ENCODE measurements around the gene TVP23A.

TVP23A gene

DNA sequence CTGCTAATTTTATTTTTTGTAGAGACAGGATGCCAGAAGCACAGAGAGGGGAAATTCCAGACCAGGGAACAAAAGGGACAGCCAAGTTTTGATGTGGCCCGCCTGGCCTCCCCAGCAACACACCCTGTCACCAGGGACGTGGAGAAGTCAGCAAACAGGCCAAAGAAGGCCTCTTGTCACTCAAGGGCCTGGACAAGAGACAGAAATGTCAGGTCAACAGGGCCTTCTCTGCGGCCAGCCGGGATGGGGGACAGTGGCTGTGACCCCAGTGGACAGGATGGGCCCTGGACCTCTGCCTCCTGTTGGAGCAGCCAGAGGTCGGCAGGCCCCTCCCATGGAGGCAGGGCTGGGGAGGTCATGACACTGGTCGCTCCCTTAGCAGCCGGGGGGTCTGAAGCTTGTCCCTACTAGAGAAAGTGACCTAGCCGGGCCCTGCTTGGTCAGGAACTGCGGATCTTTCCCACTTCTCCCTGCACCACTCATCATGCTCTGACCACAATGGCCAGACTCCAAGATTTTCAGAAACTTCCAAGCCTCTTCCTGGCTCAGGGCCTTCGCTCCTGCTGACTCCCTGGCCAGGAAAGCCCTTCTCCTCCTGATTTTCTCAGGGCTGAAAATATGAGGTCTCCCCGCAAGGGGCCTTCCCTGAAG is 9.2 kb upstream of the TVP23A start:
- Histone ChIP-seq H3K36me3 (ENCODE audit: control insufficient read depth, insufficient read depth, low read length) (no peaks in the 10 kb centered on the region), H3K9me3 (ENCODE audit: control insufficient read depth, low read length) (no peaks in the 10 kb centered on the region), H3K27ac (ENCODE audit: insufficient read depth, low read length, poor library complexity, severe bottlenecking) (no peak overlapping the region), H3K27me3 (replicated peaks; ENCODE audit: control insufficient read depth, insufficient read depth, low read length, poor library complexity, severe bottlenecking) (no peaks in the 10 kb centered on the region), H3K4me1 (ENCODE audit: control insufficient read depth, insufficient read depth, low read length, poor library complexity, severe bottlenecking) (no peaks in the 10 kb centered on the region), H3K4me3 (ENCODE audit: insufficient read depth, low read depth, low read length, poor library complexity, severe bottlenecking) (no peak overlapping the region)
- DNase-seq, result no peak

DNA sequence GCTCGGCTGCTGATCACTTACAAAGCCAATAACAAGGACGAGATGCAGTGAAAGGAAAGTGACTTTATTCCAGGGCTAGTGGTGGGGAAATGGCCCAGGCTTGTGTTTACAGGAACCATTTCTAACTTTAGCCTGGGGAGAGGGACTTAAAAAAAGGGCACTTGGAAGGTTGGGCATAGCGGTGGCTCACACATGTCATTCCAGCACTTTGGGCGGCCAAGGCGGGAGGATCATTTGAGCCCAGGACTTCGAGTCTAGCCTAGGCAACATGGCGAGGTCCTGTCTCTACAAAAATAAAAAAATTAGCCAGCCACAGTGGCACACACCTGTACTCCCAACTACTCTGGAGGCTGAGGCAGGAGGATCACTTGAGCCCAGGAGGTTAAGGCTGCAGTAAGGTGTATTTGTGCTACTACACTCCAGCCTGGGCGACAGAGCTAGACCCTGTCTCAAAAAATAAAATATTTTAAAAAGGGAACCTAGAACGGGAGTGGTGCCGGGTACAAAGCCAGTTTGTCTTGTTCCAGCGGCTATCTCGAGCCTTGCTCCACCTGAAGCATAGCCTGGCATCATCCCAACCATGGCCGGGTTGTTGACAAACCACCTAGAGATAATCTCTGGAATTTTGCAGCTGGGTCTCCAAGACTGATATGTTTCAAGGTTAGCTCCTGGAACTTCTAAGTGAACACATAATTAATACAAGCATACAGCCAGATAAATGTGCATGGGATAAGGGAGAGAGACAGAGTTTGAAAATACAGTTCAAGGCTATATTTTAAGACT is 5.7 kb upstream of the TVP23A start:
- no peaks in the 10 kb centered on the region for H3K9me3 ChIP-seq (ENCODE audit: control insufficient read depth, low read length)
- no peak for DNase-seq

DNA sequence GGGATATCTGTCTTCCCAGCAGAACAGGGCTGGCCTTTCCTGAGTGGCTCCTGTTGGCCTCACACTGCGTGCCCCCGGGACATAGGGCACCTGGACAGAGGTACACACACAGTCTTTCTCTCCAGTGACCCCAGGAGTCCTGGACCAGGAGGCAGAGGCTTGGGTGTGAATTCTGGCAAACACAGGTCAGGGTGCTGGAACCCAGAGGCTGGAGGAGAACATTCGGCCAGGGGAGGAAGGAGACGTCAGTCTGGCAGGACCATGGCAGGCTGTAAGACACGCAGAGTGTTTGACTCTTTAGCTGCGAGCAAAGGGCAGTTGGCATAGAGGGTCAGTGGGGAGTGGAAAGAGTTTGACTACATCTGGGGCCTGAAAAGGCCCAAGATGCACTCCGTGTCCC is 4.1 kb upstream of the TVP23A start:
- H3K27ac ChIP-seq (ENCODE audit: insufficient read depth, low read length, poor library complexity, severe bottlenecking), result no peak overlapping the region
- DNase-seq, result no peak
- H3K27me3 ChIP-seq (replicated peaks; ENCODE audit: control insufficient read depth, insufficient read depth, low read length, poor library complexity, severe bottlenecking), result no peaks in the 10 kb centered on the region
- H3K9me3 ChIP-seq (ENCODE audit: control insufficient read depth, low read length), result no peaks in the 10 kb centered on the region
- no peaks in the 10 kb centered on the region for H3K4me1 ChIP-seq (ENCODE audit: control insufficient read depth, insufficient read depth, low read length, poor library complexity, severe bottlenecking)
- no peak overlapping the region for H3K4me3 ChIP-seq (ENCODE audit: insufficient read depth, low read depth, low read length, poor library complexity, severe bottlenecking)
- no peaks in the 10 kb centered on the region for H3K36me3 ChIP-seq (ENCODE audit: control insufficient read depth, insufficient read depth, low read length)

More for the DNA sequence above, 5.7 kb upstream of the TVP23A start:
- H3K27ac ChIP-seq (ENCODE audit: insufficient read depth, low read length, poor library complexity, severe bottlenecking), result no peak overlapping the region
- no peaks in the 10 kb centered on the region for H3K27me3 ChIP-seq (replicated peaks; ENCODE audit: control insufficient read depth, insufficient read depth, low read length, poor library complexity, severe bottlenecking)
- H3K4me1 ChIP-seq (ENCODE audit: control insufficient read depth, insufficient read depth, low read length, poor library complexity, severe bottlenecking), result no peaks in the 10 kb centered on the region
- no peak overlapping the region for H3K4me3 ChIP-seq (ENCODE audit: insufficient read depth, low read depth, low read length, poor library complexity, severe bottlenecking)
- H3K36me3 ChIP-seq (ENCODE audit: control insufficient read depth, insufficient read depth, low read length), result no peaks in the 10 kb centered on the region

DNA sequence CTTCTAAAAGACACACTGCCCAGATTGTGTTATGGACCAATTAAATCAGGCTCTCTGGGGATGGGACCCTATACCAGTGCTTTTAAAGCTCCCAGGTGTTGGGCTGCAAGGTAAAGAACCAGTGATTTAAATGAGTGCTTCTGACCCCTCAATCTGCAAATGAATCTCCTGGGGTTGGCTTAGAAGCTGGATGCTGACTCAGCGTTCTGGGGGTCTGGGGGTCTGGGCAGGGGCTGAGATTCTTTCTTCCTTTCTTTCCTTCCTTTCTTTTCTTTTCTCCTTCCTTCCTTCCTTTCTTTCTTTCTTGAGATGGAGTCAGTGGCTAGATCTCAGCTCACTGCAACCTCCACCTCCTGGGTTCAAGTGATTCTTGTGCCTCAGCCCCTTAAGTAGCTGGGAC is 2.0 kb upstream of the TVP23A start:
- no peaks in the 10 kb centered on the region for H3K36me3 ChIP-seq (ENCODE audit: control insufficient read depth, insufficient read depth, low read length)
- H3K4me1 ChIP-seq (ENCODE audit: control insufficient read depth, insufficient read depth, low read length, poor library complexity, severe bottlenecking), result no peaks in the 10 kb centered on the region
- H3K27me3 ChIP-seq (replicated peaks; ENCODE audit: control insufficient read depth, insufficient read depth, low read length, poor library complexity, severe bottlenecking), result no peaks in the 10 kb centered on the region
- DNase-seq, result no peak
- no peaks in the 10 kb centered on the region for H3K9me3 ChIP-seq (ENCODE audit: control insufficient read depth, low read length)
- H3K4me3 ChIP-seq (ENCODE audit: insufficient read depth, low read depth, low read length, poor library complexity, severe bottlenecking), result no peak overlapping the region
- H3K27ac ChIP-seq (ENCODE audit: insufficient read depth, low read length, poor library complexity, severe bottlenecking), result no peak overlapping the region

DNA sequence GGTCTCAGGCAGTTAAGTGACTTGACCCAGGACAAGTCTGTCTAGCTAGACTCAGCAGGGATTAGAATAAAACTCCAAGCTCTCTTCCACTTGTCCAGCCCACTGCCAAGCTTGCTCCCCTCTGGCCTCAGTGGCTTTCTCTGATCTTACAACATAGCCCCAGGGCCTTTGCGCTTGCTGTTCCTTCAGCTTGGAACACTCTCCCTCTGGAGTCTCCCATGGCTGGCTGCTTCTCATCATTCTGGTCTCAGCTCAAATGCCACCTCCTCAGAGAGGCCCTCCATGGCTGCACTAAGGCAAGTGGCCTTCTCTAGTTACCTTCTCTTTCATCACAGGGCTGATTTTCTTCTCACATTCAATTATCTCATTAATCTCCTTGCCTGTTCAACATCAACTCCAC is 1.1 kb downstream of the TVP23A start:
- Histone ChIP-seq H3K27ac (ENCODE audit: insufficient read depth, low read length, poor library complexity, severe bottlenecking) (no peak overlapping the region), H3K27me3 (replicated peaks; ENCODE audit: control insufficient read depth, insufficient read depth, low read length, poor library complexity, severe bottlenecking) (no peaks in the 10 kb centered on the region), H3K4me1 (ENCODE audit: control insufficient read depth, insufficient read depth, low read length, poor library complexity, severe bottlenecking) (no peaks in the 10 kb centered on the region), H3K36me3 (ENCODE audit: control insufficient read depth, insufficient read depth, low read length) (no peaks in the 10 kb centered on the region), H3K4me3 (ENCODE audit: insufficient read depth, low read depth, low read length, poor library complexity, severe bottlenecking) (no peak overlapping the region), H3K9me3 (ENCODE audit: control insufficient read depth, low read length) (no peaks in the 10 kb centered on the region)
- no peak for DNase-seq

DNA sequence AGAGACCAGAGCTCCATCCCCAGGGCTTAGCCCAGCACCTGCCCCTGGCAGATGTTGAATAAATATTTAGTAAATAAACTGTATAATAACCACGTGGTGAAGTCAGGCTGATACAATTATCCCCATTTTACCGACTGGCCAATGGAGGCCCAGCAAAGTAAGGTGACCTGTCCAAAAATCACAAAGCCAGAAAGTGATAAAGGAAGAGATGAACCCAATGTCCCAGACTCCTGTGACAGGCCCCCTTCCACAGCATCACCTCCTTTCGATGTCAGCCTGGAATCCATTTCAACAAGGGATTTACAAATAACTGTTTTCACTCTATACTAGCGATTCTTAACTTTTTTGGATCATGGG is 5.5 kb downstream of the TVP23A start:
- no peaks in the 10 kb centered on the region for H3K27me3 ChIP-seq (replicated peaks; ENCODE audit: control insufficient read depth, insufficient read depth, low read length, poor library complexity, severe bottlenecking)
- H3K4me3 ChIP-seq (ENCODE audit: insufficient read depth, low read depth, low read length, poor library complexity, severe bottlenecking), result no peak overlapping the region
- DNase-seq, result no peak
- no peaks in the 10 kb centered on the region for H3K36me3 ChIP-seq (ENCODE audit: control insufficient read depth, insufficient read depth, low read length)
- no peak overlapping the region for H3K27ac ChIP-seq (ENCODE audit: insufficient read depth, low read length, poor library complexity, severe bottlenecking)
- H3K9me3 ChIP-seq (ENCODE audit: control insufficient read depth, low read length), result no peaks in the 10 kb centered on the region
- H3K4me1 ChIP-seq (ENCODE audit: control insufficient read depth, insufficient read depth, low read length, poor library complexity, severe bottlenecking), result no peaks in the 10 kb centered on the region

DNA sequence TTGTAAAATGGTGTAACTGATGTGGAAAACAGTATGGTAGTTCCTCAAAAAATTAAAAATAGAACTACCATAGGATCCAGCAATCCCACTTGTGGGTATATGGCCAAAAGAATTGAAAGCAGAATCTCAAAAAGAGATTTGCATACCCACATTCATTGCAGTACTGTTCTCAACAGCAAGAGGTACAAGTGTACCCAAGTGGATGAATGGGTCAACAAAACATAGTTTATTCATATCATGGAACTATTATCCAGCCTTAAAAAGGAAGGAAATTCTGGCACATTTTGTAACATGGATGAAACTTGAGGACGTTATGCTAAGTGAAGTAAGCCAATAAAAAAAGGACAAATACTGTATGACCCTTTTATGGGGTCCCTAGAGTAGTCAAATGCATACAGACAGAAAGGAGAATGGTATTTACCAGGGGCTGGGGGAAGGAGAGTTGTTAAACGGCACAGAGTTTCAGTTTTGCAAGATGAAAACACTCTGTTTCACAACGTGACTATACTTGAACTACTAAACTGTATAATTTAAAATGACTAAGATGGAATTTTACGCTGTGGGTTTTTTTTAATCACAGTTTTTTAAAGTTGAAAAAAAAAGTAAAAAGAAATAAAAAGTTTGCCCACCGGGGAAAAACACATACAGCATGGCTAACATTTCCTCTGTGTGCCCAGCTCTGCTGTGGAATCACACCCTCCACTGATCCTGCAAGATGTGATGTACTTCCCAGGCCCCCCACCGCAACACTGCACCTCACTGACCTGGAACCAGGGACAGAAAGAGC is 6.1 kb downstream of the TVP23A start:
- Histone ChIP-seq H3K4me1 (ENCODE audit: control insufficient read depth, insufficient read depth, low read length, poor library complexity, severe bottlenecking) (no peaks in the 10 kb centered on the region), H3K27ac (ENCODE audit: insufficient read depth, low read length, poor library complexity, severe bottlenecking) (no peak overlapping the region), H3K36me3 (ENCODE audit: control insufficient read depth, insufficient read depth, low read length) (no peaks in the 10 kb centered on the region), H3K27me3 (replicated peaks; ENCODE audit: control insufficient read depth, insufficient read depth, low read length, poor library complexity, severe bottlenecking) (no peaks in the 10 kb centered on the region), H3K4me3 (ENCODE audit: insufficient read depth, low read depth, low read length, poor library complexity, severe bottlenecking) (no peak overlapping the region), H3K9me3 (ENCODE audit: control insufficient read depth, low read length) (no peaks in the 10 kb centered on the region)
- no peak for DNase-seq

DNA sequence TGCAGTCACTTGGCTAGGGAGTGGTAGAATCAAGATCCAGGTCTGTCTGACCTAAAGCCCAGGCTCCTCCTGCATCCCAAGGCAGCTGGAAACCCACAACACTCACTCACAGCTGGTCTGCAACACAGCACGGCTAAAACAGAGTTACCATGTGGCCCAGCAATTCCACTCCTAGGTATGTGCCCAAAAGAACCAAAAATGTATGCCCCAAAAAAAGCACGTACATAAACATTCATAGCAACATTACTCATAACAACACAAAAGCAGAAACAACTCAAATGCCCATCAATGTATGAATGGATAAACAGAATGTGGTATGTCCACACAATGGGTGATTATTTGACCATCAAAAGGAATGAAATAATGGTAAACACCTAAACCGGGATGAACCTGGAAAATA is 8.9 kb downstream of the TVP23A start:
- Histone ChIP-seq H3K4me1 (ENCODE audit: control insufficient read depth, insufficient read depth, low read length, poor library complexity, severe bottlenecking) (no peaks in the 10 kb centered on the region), H3K36me3 (ENCODE audit: control insufficient read depth, insufficient read depth, low read length) (no peaks in the 10 kb centered on the region), H3K27ac (ENCODE audit: insufficient read depth, low read length, poor library complexity, severe bottlenecking) (no peak overlapping the region), H3K27me3 (replicated peaks; ENCODE audit: control insufficient read depth, insufficient read depth, low read length, poor library complexity, severe bottlenecking) (no peaks in the 10 kb centered on the region), H3K4me3 (ENCODE audit: insufficient read depth, low read depth, low read length, poor library complexity, severe bottlenecking) (no peak overlapping the region), H3K9me3 (ENCODE audit: control insufficient read depth, low read length) (no peaks in the 10 kb centered on the region)
- no peak for DNase-seq

DNA sequence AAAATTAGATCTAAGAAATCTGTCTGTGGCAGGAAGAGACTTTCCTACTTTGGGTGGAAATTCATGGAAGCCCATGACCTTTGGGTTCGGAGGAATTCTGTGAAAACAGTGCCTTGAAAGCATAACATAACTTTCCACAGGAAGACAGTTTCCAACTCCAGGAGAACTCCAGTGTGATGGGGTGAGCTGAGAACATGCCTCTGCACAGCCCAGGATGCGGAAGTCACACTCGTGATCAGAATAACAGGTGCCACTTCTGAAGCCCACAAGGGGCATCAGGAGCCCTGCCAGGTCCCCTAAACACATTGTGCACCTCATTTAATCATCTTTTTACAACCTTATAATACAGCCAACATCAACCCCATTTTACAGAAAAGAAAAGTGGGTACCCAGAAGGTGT is 9.7 kb downstream of the TVP23A start:
- DNase-seq, result no peak
- Histone ChIP-seq H3K4me1 (ENCODE audit: control insufficient read depth, insufficient read depth, low read length, poor library complexity, severe bottlenecking) (no peaks in the 10 kb centered on the region), H3K36me3 (ENCODE audit: control insufficient read depth, insufficient read depth, low read length) (no peaks in the 10 kb centered on the region), H3K4me3 (ENCODE audit: insufficient read depth, low read depth, low read length, poor library complexity, severe bottlenecking) (no peak overlapping the region), H3K9me3 (ENCODE audit: control insufficient read depth, low read length) (no peaks in the 10 kb centered on the region), H3K27ac (ENCODE audit: insufficient read depth, low read length, poor library complexity, severe bottlenecking) (no peak overlapping the region), H3K27me3 (replicated peaks; ENCODE audit: control insufficient read depth, insufficient read depth, low read length, poor library complexity, severe bottlenecking) (no peaks in the 10 kb centered on the region)

DNA sequence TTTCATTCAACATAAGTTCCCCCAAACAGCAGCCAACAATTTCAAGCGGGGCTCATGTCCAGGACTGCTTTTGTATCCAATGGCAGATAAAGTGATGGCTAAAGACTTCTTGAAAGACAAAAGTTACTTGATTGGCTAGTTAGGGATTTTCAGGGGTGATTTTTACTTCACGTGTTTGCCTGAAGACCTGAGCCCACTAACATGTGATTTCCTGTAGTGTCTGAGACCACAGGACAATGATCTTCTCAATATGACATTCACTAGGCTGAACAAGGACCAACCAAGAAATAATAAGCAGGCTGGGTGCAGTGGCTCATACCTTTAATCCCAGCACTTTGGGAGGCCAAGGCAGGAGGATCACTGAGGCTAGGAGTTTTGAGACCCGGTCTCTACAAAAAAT is 10.4 kb downstream of the TVP23A start:
- Histone ChIP-seq H3K36me3 (ENCODE audit: control insufficient read depth, insufficient read depth, low read length) (no peaks in the 10 kb centered on the region), H3K27me3 (replicated peaks; ENCODE audit: control insufficient read depth, insufficient read depth, low read length, poor library complexity, severe bottlenecking) (no peaks in the 10 kb centered on the region), H3K4me3 (ENCODE audit: insufficient read depth, low read depth, low read length, poor library complexity, severe bottlenecking) (no peak overlapping the region), H3K9me3 (ENCODE audit: control insufficient read depth, low read length) (no peaks in the 10 kb centered on the region), H3K4me1 (ENCODE audit: control insufficient read depth, insufficient read depth, low read length, poor library complexity, severe bottlenecking) (no peaks in the 10 kb centered on the region), H3K27ac (ENCODE audit: insufficient read depth, low read length, poor library complexity, severe bottlenecking) (no peak overlapping the region)
- DNase-seq, result no peak
